Measurements from ENCODE around the gene JAKMIP1. TPM values are rescaled to one million over a fixed set of nuclear protein-coding genes. Genes with fewer than 3 reads are reported as not detected.

Gene JAKMIP1
- total RNA-seq, 1 experiment from 2014 or later: not detected

GRCh38 chr4:6201580-6202091, 1.3 kb upstream of the JAKMIP1 start:
- Mint-ChIP-seq H3K36me3 (ENCODE audit: insufficient read depth, unreplicated experiment) (peaks cover 6% of the 10 kb centered on the region), H3K27me3 (ENCODE audit: unreplicated experiment) (peaks cover 69% of the 10 kb centered on the region), H3K9me3 (ENCODE audit: low read depth, unreplicated experiment) (peaks cover 3% of the 10 kb centered on the region), H3K27ac (ENCODE audit: unreplicated experiment) (no peak overlapping the region), H3K4me1 (ENCODE audit: low read depth, unreplicated experiment) (no peaks in the 10 kb centered on the region), H3K4me3 (ENCODE audit: low read depth, unreplicated experiment) (no peak overlapping the region)
- intact Hi-C loops (cut with micrococcal nuclease; ENCODE audit: unreplicated experiment): no loop called here
- CTCF ChIA-PET: interaction anchor here (1.2 kb wide), 1 partner anchor 129 kb away, joined by 3 read pairs; no protein-coding TSS in a partner anchor
- no TSS peak for BruUV-seq (replicated peaks)
- no peak for DNase-seq
- TF ChIP-seq CTCF (IDR thresholded peaks at IDR 0.05; ENCODE audit: unreplicated experiment): no peak

- intact Hi-C loops (cut with micrococcal nuclease; ENCODE audit: unreplicated experiment): no loop called here
- Mint-ChIP-seq H3K4me3 (ENCODE audit: low read depth, unreplicated experiment) (peak overlapping the region; percentile 60), H3K27me3 (ENCODE audit: unreplicated experiment) (peaks cover 62% of the 10 kb centered on the region), H3K27ac (ENCODE audit: unreplicated experiment) (no peak overlapping the region), H3K36me3 (ENCODE audit: insufficient read depth, unreplicated experiment) (peaks cover 6% of the 10 kb centered on the region), H3K4me1 (ENCODE audit: low read depth, unreplicated experiment) (no peaks in the 10 kb centered on the region), H3K9me3 (ENCODE audit: low read depth, unreplicated experiment) (peaks cover 3% of the 10 kb centered on the region)
- CTCF ChIA-PET: interaction anchor here (0.6 to 1.2 kb wide), 4 partner anchors 130 to 1966 kb away, joined by 3 read pairs; no protein-coding TSS in a partner anchor
- no peak for TF ChIP-seq CTCF (IDR thresholded peaks at IDR 0.05; ENCODE audit: unreplicated experiment)
- DNase-seq: no peak
- no TSS peak for BruUV-seq (replicated peaks)
Measured at GRCh38 chr4:6200922-6201362, 593 bp upstream of the JAKMIP1 start.

- H3K4me3 Mint-ChIP-seq (ENCODE audit: low read depth, unreplicated experiment): no peak overlapping the region
- no peaks in the 10 kb centered on the region for H3K4me1 Mint-ChIP-seq (ENCODE audit: low read depth, unreplicated experiment)
- no peak for DNase-seq
- BruUV-seq (replicated peaks): no TSS peak
- no peak for TF ChIP-seq CTCF (IDR thresholded peaks at IDR 0.05; ENCODE audit: unreplicated experiment)
- peaks cover 55% of the 10 kb centered on the region for H3K27me3 Mint-ChIP-seq (ENCODE audit: unreplicated experiment)
- no peak overlapping the region for H3K27ac Mint-ChIP-seq (ENCODE audit: unreplicated experiment)
- CTCF ChIA-PET: interaction anchor here (0.6 kb wide), 1 partner anchor 132 kb away, joined by 4 read pairs; no protein-coding TSS in a partner anchor
- peaks cover 6% of the 10 kb centered on the region for H3K36me3 Mint-ChIP-seq (ENCODE audit: insufficient read depth, unreplicated experiment)
- intact Hi-C loops (cut with micrococcal nuclease; ENCODE audit: unreplicated experiment): no loop called here
- H3K9me3 Mint-ChIP-seq (ENCODE audit: low read depth, unreplicated experiment): peaks cover 3% of the 10 kb centered on the region
Measured at GRCh38 chr4:6199422-6199921, 877 bp downstream of the JAKMIP1 start.

GRCh38 chr4:6198768-6199421, 1.5 kb downstream of the JAKMIP1 start:
- CTCF ChIA-PET: interaction anchor here (0.6 kb wide), 1 partner anchor 132 kb away, joined by 4 read pairs; no protein-coding TSS in a partner anchor
- no peak for DNase-seq
- H3K4me3 Mint-ChIP-seq (ENCODE audit: low read depth, unreplicated experiment): no peak overlapping the region
- no peaks in the 10 kb centered on the region for H3K4me1 Mint-ChIP-seq (ENCODE audit: low read depth, unreplicated experiment)
- TF ChIP-seq CTCF (IDR thresholded peaks at IDR 0.05; ENCODE audit: unreplicated experiment): no peak
- no peak overlapping the region for H3K27ac Mint-ChIP-seq (ENCODE audit: unreplicated experiment)
- H3K27me3 Mint-ChIP-seq (ENCODE audit: unreplicated experiment): peaks cover 60% of the 10 kb centered on the region
- intact Hi-C loops (cut with micrococcal nuclease; ENCODE audit: unreplicated experiment): no loop called here
- peaks cover 6% of the 10 kb centered on the region for H3K36me3 Mint-ChIP-seq (ENCODE audit: insufficient read depth, unreplicated experiment)
- BruUV-seq (replicated peaks): no TSS peak
- peaks cover 3% of the 10 kb centered on the region for H3K9me3 Mint-ChIP-seq (ENCODE audit: low read depth, unreplicated experiment)

Data from Calu3 (cell line).